SH-SY5Y (cell line): ENCODE measurements around the gene DGKQ.

ENCODE experiments used
- GATA2 ChIP-seq: IDR thresholded peaks from 2 replicates; pipeline ENCODE4 v1.6.1; 2011; ENCODE audit warnings: mild to moderate bottlenecking, low read depth, low read length
- GATA3 ChIP-seq: IDR thresholded peaks from 2 replicates; pipeline ENCODE4 v1.6.1; 2011; ENCODE audit warnings: low read depth, mild to moderate bottlenecking, low read length, moderate library complexity

The DGKQ gene

DNA sequence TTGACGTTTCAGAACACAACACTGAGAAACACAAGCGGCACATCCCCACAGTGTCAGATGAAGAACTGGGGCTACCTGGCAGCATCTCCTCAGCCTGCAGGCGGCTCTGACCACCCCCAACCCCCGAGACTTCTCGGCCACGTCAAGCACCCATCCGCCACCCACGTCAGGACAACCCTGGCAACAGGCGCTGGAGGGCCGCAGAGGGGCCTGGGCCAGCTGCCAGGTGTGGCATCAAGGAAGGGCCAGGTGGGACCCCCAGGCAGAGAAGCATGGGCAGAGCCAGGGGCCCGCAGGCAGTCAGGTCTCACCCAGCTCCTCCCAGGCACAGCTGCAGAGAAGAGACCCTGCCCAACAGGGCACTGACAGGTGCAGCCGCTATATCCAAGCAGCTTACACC lies 63.5 kb downstream of the DGKQ start:
- TF ChIP-seq GATA3: no peak
- no peak for TF ChIP-seq GATA2

DNA sequence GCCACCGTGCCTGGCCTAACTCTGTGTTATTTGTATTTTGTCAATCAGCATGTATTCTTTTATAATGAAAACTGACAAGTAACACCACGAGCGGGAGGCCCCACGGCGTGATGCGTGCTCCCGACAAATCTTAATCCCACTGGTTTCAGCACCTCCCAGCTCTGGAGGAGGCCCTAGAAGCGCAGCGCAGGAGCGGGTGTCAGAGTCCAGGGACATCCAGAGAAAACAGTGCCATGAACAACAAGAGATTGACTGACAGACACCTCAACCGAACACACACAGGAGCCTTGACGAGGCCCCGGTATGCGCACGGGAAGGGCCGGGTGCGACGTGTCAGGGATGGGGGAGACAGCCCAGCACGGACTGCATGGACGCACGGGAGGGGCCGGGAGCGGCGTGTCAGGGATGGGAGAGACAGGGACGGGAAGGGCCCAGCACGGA lies 64.2 kb downstream of the DGKQ start:
- no peak for TF ChIP-seq GATA2
- no peak for TF ChIP-seq GATA3
